H1 (cell line): Measurements from ENCODE around the gene ERFE. TPM values are rescaled to one million over a fixed set of nuclear protein-coding genes. Genes with fewer than 3 reads are reported as not detected.

Experiments used
- CTCF ChIA-PET: fragments of 300-600 bp; sonication (Branson Sonifier 250); formaldehyde crosslinking; loops from one replicate; lab custom pipeline; 2021; ENCODE audit not compliant: partially characterized antibody; lab: Charles Lee
- POLR2A ChIA-PET: fragments of 300-600 bp; sonication (Branson Sonifier 250); formaldehyde crosslinking; loops from one replicate; lab custom pipeline; 2021; ENCODE audit warnings: inconsistent platforms; ENCODE audit not compliant: partially characterized antibody; lab: Charles Lee
- DNase-seq, 2 experiments: peaks; one replicate each; pipeline versions ENCODE4 v3.0.0 to v3.0.0-alpha.2; 2010 to 2022; ENCODE audit warnings: low spot score in 2 of 2, low read depth in 1 of 2, mixed read lengths in 1 of 2
- FAIRE-seq: peaks from 2 replicates; lab custom pipeline; 2011; peaks lifted over from hg19 to GRCh38; lab: Jason Lieb, UNC
- H2AFZ ChIP-seq: 2 replicates; pipeline ENCODE4 v1.8.1; 2012; ENCODE audit warnings: low read length, inconsistent platforms
- H2AK5ac ChIP-seq: 2 replicates; pipeline ENCODE4 v1.6.1; 2013; ENCODE audit warnings: low read depth, low read length
- H2BK120ac ChIP-seq: replicated peaks from 2 replicates; pipeline ENCODE3; 2013; ENCODE audit warnings: low read depth, low read length, inconsistent platforms
- H2BK12ac ChIP-seq: 2 replicates; pipeline ENCODE4 v1.6.1; 2013; ENCODE audit warnings: low read depth, low read length
- H2BK15ac ChIP-seq: 2 replicates; pipeline ENCODE4 v1.6.1; 2013; ENCODE audit warnings: low read length
- H2BK20ac ChIP-seq: 2 replicates; pipeline ENCODE4 v1.6.1; 2013; ENCODE audit warnings: low read length
- H2BK5ac ChIP-seq: 2 replicates; pipeline ENCODE4 v1.6.1; 2013; ENCODE audit warnings: low read depth, low read length
- H3K14ac ChIP-seq: 2 replicates; pipeline ENCODE4 v1.6.1; 2013; ENCODE audit warnings: inconsistent platforms; ENCODE audit not compliant: insufficient read length
- H3K18ac ChIP-seq: 2 replicates; pipeline ENCODE4 v1.6.1; 2013; ENCODE audit warnings: low read length; ENCODE audit errors: extremely low read depth
- H3K23ac ChIP-seq: 2 replicates; pipeline ENCODE4 v1.6.1; 2013; ENCODE audit warnings: inconsistent platforms; ENCODE audit not compliant: insufficient read length
- H3K23me2 ChIP-seq: 2 replicates; pipeline ENCODE4 v1.6.1; 2013; ENCODE audit warnings: low read depth, low read length
- H3K27ac ChIP-seq: 2 replicates; pipeline ENCODE4 v1.6.1; 2011; ENCODE audit warnings: low read depth, low read length, inconsistent platforms
- H3K27me3 ChIP-seq, 4 experiments: replicated peaks in 1 of 4; 1 replicate in 1 of 4; 2 replicates in 3 of 4; pipeline versions ENCODE4 v1.6.1 to v1.8.1; 2011 to 2013; ENCODE audit warnings: low read length in 3 of 4, mild to moderate bottlenecking in 3 of 4, inconsistent platforms in 2 of 4, mixed read lengths in 2 of 4, moderate library complexity in 1 of 4; ENCODE audit not compliant: control insufficient read depth in 3 of 4, insufficient read depth in 3 of 4; ENCODE audit errors: extremely low read depth in 1 of 4
- H3K36me3 ChIP-seq, 4 experiments: 2 replicates each; pipeline versions ENCODE4 v1.6.1 to v1.8.1; 2011 to 2013; ENCODE audit warnings: mild to moderate bottlenecking in 4 of 4, low read length in 3 of 4, moderate library complexity in 2 of 4, control low read depth in 1 of 4, inconsistent platforms in 1 of 4; ENCODE audit not compliant: insufficient read depth in 4 of 4, control insufficient read depth in 2 of 4
- H3K4ac ChIP-seq: replicated peaks from 2 replicates; pipeline ENCODE3; 2013; ENCODE audit warnings: low read length, low read depth, mixed read lengths, inconsistent platforms; ENCODE audit not compliant: insufficient read length
- H3K4me1 ChIP-seq, 4 experiments: replicated peaks in 1 of 4; 1 replicate in 1 of 4; 2 replicates in 3 of 4; pipeline versions ENCODE4 v1.6.1 to v1.8.1; 2011 to 2013; ENCODE audit warnings: low read length in 3 of 4, inconsistent platforms in 2 of 4, mixed read lengths in 1 of 4; ENCODE audit not compliant: insufficient read depth in 4 of 4, control insufficient read depth in 3 of 4
- H3K4me2 ChIP-seq, 2 experiments: 2 replicates each; pipeline versions ENCODE4 v1.6.1 to v1.8.1; 2011 to 2013; ENCODE audit warnings: low read depth in 2 of 2, low read length in 2 of 2, control low read depth in 1 of 2, inconsistent platforms in 1 of 2, mild to moderate bottlenecking in 1 of 2; ENCODE audit not compliant: insufficient read depth in 1 of 2
- H3K4me3 ChIP-seq, 4 experiments: fragments of 200-600, 300-600 bp in 1 of 4; sonication (generic), shearing (Covaris generic), sonication (Bioruptor Twin) in 1 of 4; 2 replicates each; pipeline versions ENCODE4 v1.5.1 to v1.8.1; 2011 to 2016; ENCODE audit warnings: low read length in 4 of 4, low read depth in 3 of 4, control low read depth in 2 of 4, inconsistent platforms in 2 of 4, mild to moderate bottlenecking in 2 of 4, mixed read lengths in 1 of 4, moderate library complexity in 1 of 4; ENCODE audit not compliant: insufficient read depth in 2 of 4; ENCODE audit errors: extremely low read depth in 1 of 4
- H3K56ac ChIP-seq: replicated peaks from 2 replicates; pipeline ENCODE3; 2013; ENCODE audit warnings: low read depth, mild to moderate bottlenecking, mixed read lengths, low read length, inconsistent platforms; ENCODE audit not compliant: insufficient read length
- H3K79me1 ChIP-seq: 2 replicates; pipeline ENCODE4 v1.6.1; 2013; ENCODE audit warnings: low read depth, low read length, control low read depth
- H3K79me2 ChIP-seq, 2 experiments: 2 replicates each; pipeline versions ENCODE4 v1.6.1 to v1.8.1; 2012 to 2013; ENCODE audit warnings: low read length in 2 of 2, mild to moderate bottlenecking in 2 of 2, inconsistent platforms in 1 of 2; ENCODE audit not compliant: insufficient read depth in 2 of 2, control insufficient read depth in 1 of 2
- H3K9ac ChIP-seq, 4 experiments: replicated peaks in 1 of 4; 1 replicate in 1 of 4; 2 replicates in 3 of 4; pipeline versions ENCODE4 v1.6.1 to v1.8.1; 2011 to 2013; ENCODE audit warnings: low read depth in 3 of 4, low read length in 3 of 4, control low read depth in 2 of 4, mild to moderate bottlenecking in 2 of 4, moderate library complexity in 2 of 4, inconsistent platforms in 1 of 4; ENCODE audit errors: extremely low read depth in 1 of 4
- H3K9me3 ChIP-seq, 2 experiments: 2 replicates each; pipeline versions ENCODE4 v1.6.1 to v1.8.1; 2012 to 2013; ENCODE audit warnings: mild to moderate bottlenecking in 2 of 2, moderate library complexity in 2 of 2, control low read depth in 1 of 2, inconsistent platforms in 1 of 2, low read depth in 1 of 2, low read length in 1 of 2, mixed read lengths in 1 of 2; ENCODE audit not compliant: insufficient read depth in 2 of 2
- H4K20me1 ChIP-seq, 2 experiments: replicated peaks in 1 of 2; 2 replicates each; pipeline versions ENCODE3 to v1.8.1; 2011 to 2013; ENCODE audit warnings: inconsistent platforms in 2 of 2, low read length in 2 of 2, mild to moderate bottlenecking in 1 of 2; ENCODE audit not compliant: insufficient read depth in 2 of 2, control insufficient read depth in 1 of 2
- H4K5ac ChIP-seq: 2 replicates; pipeline ENCODE4 v1.6.1; 2013; ENCODE audit warnings: low read length, low read depth, mixed read lengths, inconsistent platforms; ENCODE audit not compliant: insufficient read length
- H4K8ac ChIP-seq: 2 replicates; pipeline ENCODE4 v1.8.0; 2013; ENCODE audit warnings: mild to moderate bottlenecking, moderate library complexity, low read length, inconsistent platforms; ENCODE audit not compliant: insufficient read depth; ENCODE audit errors: extremely low read depth
- H4K91ac ChIP-seq: replicated peaks from 2 replicates; pipeline ENCODE3; 2013; ENCODE audit warnings: low read length, mixed read lengths, inconsistent platforms; ENCODE audit not compliant: insufficient read length
- POLR2AphosphoS5 ChIP-seq: IDR thresholded peaks from 2 replicates; pipeline ENCODE4 v1.6.1; 2011; ENCODE audit warnings: low read depth, low read length
- WGBS, 2 experiments: shearing (Covaris generic) in 1 of 2; methylation state at CpG; one replicate each; pipeline versions ENCODE4 v1.1.6 to v1.1.7; 2013 to 2015; ENCODE audit warnings: low lambda C conversion rate in 2 of 2, mixed read lengths in 2 of 2, inconsistent platforms in 1 of 2, low coverage in 1 of 2, missing lambda C conversion rate in 1 of 2; ENCODE audit not compliant: insufficient replicate concordance in 2 of 2, insufficient coverage in 1 of 2, insufficient read length in 1 of 2; ENCODE audit errors: extremely low coverage in 1 of 2, missing lambda C conversion rate in 1 of 2; 5-methylcytosine and 5-hydroxymethylcytosine counted together
- polyA plus RNA-seq, 7 experiments: library from polyadenylated mRNA; depleted of rRNA in 3 of 7; stranded (reverse) in 5 of 7; unstranded in 2 of 7; fragments of >200 nt in 5 of 7; fragments of 200-250 nt in 2 of 7; gene quantifications; 1 replicate in 5 of 7; 2 replicates in 1 of 7; 4 replicates in 1 of 7; pipeline versions ENCODE4 v1.2.1 to v1.2.3, GENCODE V29; 2011 to 2013; ENCODE audit warnings: missing spikeins in 2 of 7, mixed read lengths in 2 of 7
- total RNA-seq: library from RNA; stranded (reverse); fragmentation: NEBNext Ultra II Directional; extraction: Animal tissue kit (Norgen Biotek cat#: 25700); gene quantifications from 2 replicates; pipeline ENCODE4 v1.2.1, GENCODE V29; 2021

The ERFE gene
- total and polyA plus RNA-seq, 2 of the 8 experiments (the other 6 are each of a cell fraction or from before 2014, with no cell fraction given): 2.5 to 3.6 TPM

DNA sequence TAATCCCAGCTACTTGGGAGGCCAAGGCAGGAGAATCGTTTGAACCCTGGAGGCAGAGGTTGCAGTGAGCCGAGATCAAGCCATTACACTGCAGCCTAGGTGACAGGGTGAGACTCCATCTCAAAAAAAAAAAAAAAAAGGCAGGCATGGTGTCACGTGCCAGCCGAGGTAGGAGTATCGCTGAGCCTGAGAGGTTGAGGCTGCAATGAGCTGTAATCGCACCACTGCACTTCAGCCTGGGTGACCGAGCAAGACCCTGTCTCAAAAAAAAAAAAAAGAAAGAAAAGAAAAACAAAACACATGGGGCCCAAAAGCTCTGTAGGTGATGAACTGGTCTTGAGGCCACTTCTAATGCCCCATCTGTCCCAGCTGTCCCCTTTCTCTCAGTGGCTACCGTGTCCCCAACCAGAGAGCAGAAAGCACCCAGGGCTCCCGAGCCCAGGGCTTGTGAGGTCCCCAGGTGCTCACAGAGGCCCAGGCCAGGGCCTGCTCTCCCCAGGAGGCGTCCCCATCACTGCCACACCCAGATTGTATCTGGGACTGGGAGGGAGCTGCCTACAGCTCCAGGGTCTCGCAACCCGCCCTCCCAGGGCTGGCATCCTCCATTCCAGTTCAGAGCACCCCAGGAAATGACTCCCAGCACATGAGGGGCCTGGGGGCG is 11.8 kb upstream of the ERFE start:
- no peak overlapping the region for H2BK12ac ChIP-seq
- no peak overlapping the region for H3K14ac ChIP-seq
- H2BK120ac ChIP-seq: no peak overlapping the region
- peaks cover 0 to 8% (median 5%) of the 10 kb centered on the region in 4 experiments; a peak in 6 of 7 replicates for H3K4me1 ChIP-seq
- H2AK5ac ChIP-seq: no peak overlapping the region
- no peaks in the 10 kb centered on the region for H4K20me1 ChIP-seq
- H4K91ac ChIP-seq: no peak overlapping the region
- ChIA-PET POLR2A (interaction anchor here (1.0 kb wide), 1 partner anchor 20 kb away, joined by 3 read pairs; no protein-coding TSS in a partner anchor), CTCF (interaction anchor here (0.6 to 2.0 kb wide), 5 partner anchors 10 to 334 kb away, joined by 3 to 5 read pairs (median 4); no protein-coding TSS in a partner anchor)
- no peak overlapping the region for H2BK20ac ChIP-seq
- H3K4me2 ChIP-seq: no peak overlapping the region
- H3K9ac ChIP-seq: no peak overlapping the region
- no peak for FAIRE-seq
- no peaks in the 10 kb centered on the region for H3K23me2 ChIP-seq
- no peak overlapping the region for H4K5ac ChIP-seq
- no peak overlapping the region for H3K4ac ChIP-seq
- no peaks in the 10 kb centered on the region; a peak in 1 of 8 replicates for H3K36me3 ChIP-seq
- no peak overlapping the region for H3K18ac ChIP-seq
- H3K27ac ChIP-seq: no peak overlapping the region
- H3K79me2 ChIP-seq: no peaks in the 10 kb centered on the region
- H2AFZ ChIP-seq: no peak overlapping the region
- no peaks in the 10 kb centered on the region for H3K79me1 ChIP-seq
- no peak overlapping the region; the same call in 1 of the 2 replicates for H4K8ac ChIP-seq
- no peak overlapping the region for H3K4me3 ChIP-seq
- H2BK5ac ChIP-seq: no peak overlapping the region
- no peak for DNase-seq
- no peaks in the 10 kb centered on the region for H3K27me3 ChIP-seq
- H2BK15ac ChIP-seq: no peak overlapping the region
- no peak overlapping the region for H3K23ac ChIP-seq
- no peaks in the 10 kb centered on the region for H3K9me3 ChIP-seq
- 93% methylated on average over 8 of the region's 13 CpGs; no CpG with 5 or more reads in 1 of the 2 experiments for WGBS, 2 experiments
- H3K56ac ChIP-seq: no peak overlapping the region
- TF ChIP-seq POLR2AphosphoS5: no peak
